ENCODE data around the gene ZNF587.
"Not testable (repeated sequence)": the region's sequence is repeated elsewhere in the genome, so short reads cannot be mapped to it uniquely, and the experiment has no call there.

Gene ZNF587

DNA sequence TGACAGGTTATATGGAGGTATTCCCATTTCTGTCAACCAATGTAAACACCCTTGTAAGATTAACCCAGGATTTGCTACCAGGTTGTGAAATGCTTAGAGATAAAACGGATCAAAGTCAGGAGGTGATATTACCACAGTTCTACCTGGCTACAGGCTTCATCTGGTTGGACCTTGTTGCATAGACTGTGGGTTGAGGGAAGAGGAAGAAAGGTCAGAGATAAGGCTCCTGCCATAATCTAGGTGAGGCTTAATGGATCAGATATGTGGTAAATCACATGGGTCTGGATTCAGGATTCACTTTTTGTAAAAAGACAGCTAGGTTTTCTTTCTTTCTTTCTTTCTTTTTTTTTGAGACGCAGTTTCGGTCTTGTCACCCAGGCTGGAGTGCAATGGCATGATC lies 28.2 kb upstream of the ZNF587 start:
- DNase-seq (ENCODE audit: low read depth, low spot score): not testable (repeated sequence)

- not testable (repeated sequence) for DNase-seq (ENCODE audit: low read depth, low spot score)
These were observed 26.5 kb upstream of the ZNF587 start for GRCh38 chr19:57823155-57823554.

DNA sequence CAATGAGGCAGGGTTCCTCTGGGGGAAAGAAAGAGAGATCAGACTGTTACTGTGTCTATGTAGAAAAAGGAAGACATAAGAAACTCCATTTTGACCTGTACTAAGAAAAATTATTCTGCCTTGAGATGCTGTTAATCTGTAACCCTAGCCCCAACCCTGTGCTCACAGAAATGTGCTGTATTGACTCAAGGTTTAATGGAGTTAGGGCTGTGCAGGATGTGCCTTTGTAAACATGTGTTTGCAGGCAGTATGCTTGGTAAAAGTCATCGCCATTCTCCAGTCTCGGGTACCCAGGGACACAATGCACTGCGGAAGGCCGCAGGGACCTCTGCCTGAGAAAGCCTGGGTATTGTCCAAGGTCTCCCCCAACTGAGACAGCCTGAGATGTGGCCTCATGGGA lies 26.1 kb upstream of the ZNF587 start:
- DNase-seq (ENCODE audit: low read depth, low spot score): not testable (repeated sequence)

DNA sequence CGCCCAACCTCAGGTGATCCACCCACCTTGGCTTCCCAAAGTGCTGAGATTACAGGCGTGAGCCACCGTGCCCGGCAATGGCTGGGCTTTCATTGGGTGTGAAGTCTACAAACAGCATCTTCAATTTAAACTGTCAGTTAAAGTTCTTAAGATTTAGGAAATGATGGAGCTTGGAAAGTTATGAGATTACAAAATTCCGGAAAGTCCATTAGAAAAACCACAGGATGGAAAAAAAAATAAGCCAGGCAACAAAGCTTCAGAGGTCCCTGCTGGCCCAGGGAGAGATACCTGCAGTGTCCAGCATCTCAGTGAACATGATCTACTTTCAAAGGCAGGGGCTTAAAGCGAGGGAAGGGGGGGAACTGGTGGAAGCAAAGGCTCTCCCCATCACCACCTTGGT lies 24.1 kb upstream of the ZNF587 start:
- no peak for DNase-seq (ENCODE audit: low read depth, low spot score)

DNA sequence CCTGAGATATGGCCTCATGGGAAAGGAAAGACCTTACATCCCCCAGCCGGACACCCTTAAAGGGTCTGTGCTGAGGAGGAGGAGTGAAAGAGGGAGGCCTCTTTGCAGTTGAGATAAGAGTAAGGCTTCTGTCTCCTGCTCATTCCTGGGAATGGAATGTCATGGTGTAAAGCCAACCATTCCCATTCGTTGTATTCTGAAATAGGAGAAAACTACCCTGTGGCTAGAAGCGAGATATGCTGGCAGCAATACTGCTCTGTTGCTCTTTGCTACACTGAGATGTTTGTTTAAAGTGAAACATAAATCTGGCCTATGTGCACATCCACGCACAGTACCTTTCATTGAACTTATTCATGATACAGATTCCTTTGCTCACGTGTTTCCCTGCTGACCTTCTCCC lies 20.3 kb upstream of the ZNF587 start:
- DNase-seq (ENCODE audit: low read depth, low spot score): no peak

DNA sequence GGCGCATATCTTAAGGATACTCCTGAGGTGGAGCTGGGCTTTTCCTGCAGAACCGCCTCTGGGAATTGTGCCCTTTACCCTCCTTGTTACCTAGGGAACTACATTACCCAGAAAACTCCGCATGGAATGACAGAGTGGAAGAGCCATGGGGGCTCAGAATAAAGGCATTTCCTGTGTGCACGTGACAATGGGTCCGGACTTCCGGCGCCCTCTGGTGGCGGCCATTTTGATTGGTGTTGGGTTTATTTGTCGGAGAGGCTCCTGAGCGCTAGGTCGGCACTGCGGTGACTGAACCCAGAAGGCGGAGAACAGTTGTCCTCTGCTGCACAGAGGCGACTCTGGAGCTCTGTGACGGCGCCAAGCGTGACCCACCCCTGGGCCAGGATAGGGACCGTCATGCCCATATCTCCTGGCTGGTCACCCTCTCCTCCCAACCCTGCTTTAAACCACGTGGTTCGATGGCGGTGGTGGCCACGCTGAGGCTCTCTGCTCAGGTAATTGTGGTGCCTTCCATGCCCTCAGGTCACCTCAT lies 19.5 kb upstream of the ZNF587 start, which contains the start of gene ZNF587B:
Gene ZNF587B, plus strand, starts transcription at position 229 of the 532 bp plus-strand sequence. Its CDS starts 230 bp downstream, at position 459.
- peak; percentile 99 for DNase-seq (ENCODE audit: low read depth, low spot score)

- not testable (repeated sequence) for DNase-seq (ENCODE audit: low read depth, low spot score)
These were observed 12.7 kb upstream of the ZNF587 start for GRCh38 chr19:57836991-57837390.

GRCh38 chr19:57838622-57839191 lies 11.0 kb upstream of the ZNF587 start:
- not testable (repeated sequence) for DNase-seq (ENCODE audit: low read depth, low spot score)

GRCh38 chr19:57841122-57841763 lies 8.4 kb upstream of the ZNF587 start:
- no peak for DNase-seq (ENCODE audit: low read depth, low spot score)

DNA sequence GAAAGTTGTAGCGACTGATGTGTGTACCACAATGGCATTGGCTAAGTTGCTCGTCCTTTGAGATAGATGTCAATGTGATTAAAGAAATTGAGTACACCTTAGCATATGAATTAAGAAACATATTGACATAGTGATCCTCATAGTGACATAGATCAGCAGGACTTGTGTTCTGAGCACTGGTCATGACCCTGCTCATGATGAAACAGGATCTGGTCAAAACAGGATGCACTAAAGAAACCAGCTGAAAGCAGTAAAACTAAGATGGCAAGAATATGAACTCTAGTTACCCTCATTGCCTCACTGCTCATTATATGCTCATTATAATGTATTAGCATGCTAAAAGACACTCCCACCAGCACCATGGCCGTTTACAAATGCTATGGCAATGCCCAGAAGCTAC lies 2.5 kb upstream of the ZNF587 start:
- DNase-seq (ENCODE audit: low read depth, low spot score): not testable (repeated sequence)

DNA sequence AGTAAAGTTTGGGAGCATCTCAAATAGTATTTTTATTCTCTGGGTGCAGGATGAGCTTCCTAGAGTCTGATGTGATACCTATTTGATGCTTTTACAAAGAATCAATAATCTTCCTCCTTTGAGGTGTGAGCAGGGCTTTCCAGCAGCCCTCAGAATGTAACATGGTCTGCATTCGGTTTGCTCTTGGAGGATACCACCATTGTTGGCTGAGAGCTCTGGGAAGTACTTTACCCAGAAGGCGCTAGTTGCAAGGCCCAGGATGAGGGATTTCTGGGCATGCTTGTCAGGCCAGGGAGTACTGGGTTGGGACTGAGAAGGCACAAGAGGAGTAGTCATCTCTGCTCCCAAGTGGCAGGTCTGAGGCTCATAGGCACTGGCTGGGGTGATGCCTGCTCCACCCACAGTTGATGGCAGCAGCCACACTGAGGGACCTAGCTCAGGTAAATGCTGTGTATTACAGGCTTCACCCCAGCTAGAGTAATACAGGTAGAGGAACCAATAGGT lies 445 bp upstream of the ZNF587 start:
- DNase-seq (ENCODE audit: low read depth, low spot score): not testable (repeated sequence)

DNA sequence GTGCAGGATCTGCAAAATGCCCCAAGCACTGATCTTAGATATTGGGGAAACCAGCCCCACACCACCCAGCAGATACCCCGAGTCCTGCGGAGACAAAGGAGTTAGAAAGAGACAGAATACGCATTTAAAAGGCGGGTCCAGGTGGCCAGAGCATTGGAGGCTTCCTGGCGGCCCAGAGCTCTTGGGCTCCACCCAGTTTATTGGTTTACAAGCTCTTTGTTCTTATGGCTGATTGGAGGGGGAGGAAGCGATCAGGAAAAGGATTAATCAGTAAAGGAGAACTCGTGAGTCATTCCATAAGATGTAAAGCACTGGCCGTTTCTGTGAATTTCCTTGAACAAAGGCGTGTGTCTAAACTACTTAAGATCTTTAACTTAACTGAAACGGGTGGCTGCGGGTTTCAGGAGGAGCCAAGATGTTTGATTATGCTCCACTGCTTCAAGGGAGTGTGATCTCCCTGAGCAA lies 926 bp downstream of the ZNF587 start:
- no peak for DNase-seq (ENCODE audit: low read depth, low spot score)

DNA sequence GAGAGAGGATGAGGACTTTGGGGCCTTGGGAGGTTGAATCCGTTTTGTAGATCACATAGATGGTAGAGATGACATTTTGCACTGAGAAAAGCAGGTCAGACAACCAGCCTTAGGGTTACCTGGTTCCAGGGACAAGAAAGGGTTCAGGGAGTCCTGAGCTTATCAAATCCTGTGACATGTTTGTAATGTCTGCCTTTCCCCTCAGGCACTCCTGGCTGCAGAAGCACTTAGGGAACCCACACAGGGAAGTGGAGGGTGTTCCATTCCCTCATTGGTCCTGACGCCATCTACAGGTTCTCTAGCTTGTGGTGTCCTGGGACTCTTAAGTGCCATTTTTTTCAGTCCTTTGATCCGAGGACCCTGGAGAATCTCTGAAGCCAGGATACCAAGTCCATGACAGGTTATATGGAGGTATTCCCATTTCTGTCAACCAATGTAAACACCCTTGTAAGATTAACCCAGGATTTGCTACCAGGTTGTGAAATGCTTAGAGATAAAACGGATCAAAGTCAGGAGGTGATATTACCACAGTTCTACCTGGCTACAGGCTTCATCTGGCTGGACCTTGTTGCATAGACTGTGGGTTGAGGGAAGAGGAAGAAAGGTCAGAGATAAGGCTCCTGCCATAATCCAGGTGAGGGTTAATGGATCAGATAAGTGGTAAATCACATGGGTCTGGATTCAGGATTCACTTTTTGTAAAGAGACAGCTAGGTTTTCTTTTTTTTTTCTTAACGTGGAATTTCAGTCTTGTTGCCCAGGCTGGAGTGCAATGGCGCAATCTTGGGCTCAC lies 2.3 kb downstream of the ZNF587 start:
- DNase-seq (ENCODE audit: low read depth, low spot score): not testable (repeated sequence)

GRCh38 chr19:57854117-57854516 lies 4.5 kb downstream of the ZNF587 start:
- not testable (repeated sequence) for DNase-seq (ENCODE audit: low read depth, low spot score)

DNA sequence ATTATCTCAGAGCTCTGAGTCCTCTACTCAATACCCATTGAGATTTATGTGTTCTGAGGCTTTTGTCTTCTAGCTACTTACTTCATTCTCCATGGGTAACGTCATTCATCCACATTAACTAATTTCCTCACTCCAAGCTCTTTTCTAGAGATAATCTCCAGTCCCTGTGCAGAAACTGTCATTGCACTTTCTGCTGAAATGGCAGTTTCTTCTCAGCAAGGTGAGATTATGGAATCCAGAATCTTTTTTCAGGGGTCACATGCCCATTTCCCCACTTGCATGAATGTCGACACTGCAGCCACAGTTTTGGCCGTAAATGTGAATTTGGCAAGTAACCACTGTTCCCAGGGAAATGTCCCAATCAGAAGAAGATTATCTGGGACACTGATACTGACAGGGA lies 12.7 kb downstream of the ZNF587 start:
- not testable (repeated sequence) for DNase-seq (ENCODE audit: low read depth, low spot score)

DNA sequence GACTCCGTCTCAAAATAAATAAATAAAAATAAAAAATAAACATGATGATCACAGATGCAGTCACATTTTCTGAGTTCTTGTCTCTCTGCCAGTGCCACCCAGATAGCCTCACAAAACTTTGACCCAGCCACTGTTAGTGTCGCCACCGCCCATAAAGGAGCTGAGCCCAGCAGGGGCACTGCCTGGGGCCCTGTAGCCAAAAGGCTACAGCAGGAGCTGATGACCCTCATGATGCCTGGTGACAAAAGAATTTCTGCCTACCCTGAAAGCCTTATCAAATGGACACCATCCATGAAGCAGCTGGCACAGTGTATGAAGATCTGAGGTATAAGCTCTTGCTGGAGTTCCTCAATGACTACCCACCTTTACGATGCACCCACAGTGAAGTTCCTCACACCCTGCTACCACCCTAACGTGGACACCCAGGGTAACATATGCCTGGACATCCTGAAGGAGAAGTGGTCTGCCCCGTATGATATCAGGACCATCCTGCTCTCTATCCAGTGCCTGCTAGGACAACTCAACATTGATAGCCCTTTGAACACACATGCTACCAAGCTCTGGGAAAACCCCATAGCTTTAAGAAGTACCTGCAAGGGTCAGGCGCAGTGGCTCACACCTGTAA lies 18.3 kb downstream of the ZNF587 start:
- DNase-seq (ENCODE audit: low read depth, low spot score): no peak

- not testable (repeated sequence) for DNase-seq (ENCODE audit: low read depth, low spot score)
These were observed 20.0 kb downstream of the ZNF587 start for GRCh38 chr19:57869655-57870054.

DNA sequence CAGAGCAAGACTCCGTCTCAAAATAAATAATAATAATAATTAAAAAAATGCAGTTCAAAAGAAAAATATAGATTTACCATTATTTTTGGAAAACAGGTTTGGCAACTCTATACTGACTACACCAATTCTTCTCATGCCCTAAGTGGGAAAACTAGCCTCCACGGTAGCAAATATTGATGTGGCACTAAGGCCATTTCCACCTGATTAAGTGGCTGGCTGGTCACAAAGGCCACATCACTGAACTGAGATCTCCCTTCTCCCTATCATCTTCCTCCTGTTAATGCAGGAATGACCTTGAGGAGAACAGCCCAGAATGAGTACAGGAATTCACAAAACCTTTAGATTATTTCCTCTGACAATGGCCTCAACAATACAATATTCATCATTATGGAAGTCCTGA lies 20.6 kb downstream of the ZNF587 start:
- DNase-seq (ENCODE audit: low read depth, low spot score): no peak

- no peak for DNase-seq (ENCODE audit: low read depth, low spot score)
These were observed 22.8 kb downstream of the ZNF587 start for GRCh38 chr19:57872450-57872849.

GRCh38 chr19:57873883-57874799 lies 24.5 kb downstream of the ZNF587 start:
- not testable (repeated sequence) for DNase-seq (ENCODE audit: low read depth, low spot score)

Measured in iPS DF 19.7 (cell line).